HepG2 (cell line): ENCODE results near the gene SLC19A1. TPM values are rescaled to one million over a fixed set of nuclear protein-coding genes. Genes with fewer than 3 reads are reported as not detected.

Source experiments
- DR1 ChIP-seq: sonication (generic); formaldehyde crosslinking; IDR thresholded peaks from 2 replicates; pipeline ENCODE4 v1.8.0; 2021; ENCODE audit warnings: mild to moderate bottlenecking, missing genetic modification reagents, inconsistent platforms
- GATA4 ChIP-seq: sonication (generic); IDR thresholded peaks from 2 replicates; pipeline ENCODE4 v1.6.1; 2016; ENCODE audit warnings: antibody characterized with exemption, low read depth, borderline replicate concordance
- GATAD1 ChIP-seq: IDR thresholded peaks from 2 replicates; pipeline ENCODE4 v1.6.1; 2016; ENCODE audit warnings: missing genetic modification reagents, missing compliant biosample characterization
- MATR3 ChIP-seq: sonication (generic); formaldehyde crosslinking; IDR thresholded peaks from 2 replicates; pipeline ENCODE4 v1.4.0; 2020; ENCODE audit warnings: missing genetic modification reagents
- MAZ ChIP-seq, 2 experiments: sonication (generic) in 1 of 2; formaldehyde crosslinking in 1 of 2; IDR thresholded peaks; 2 replicates each; pipeline versions ENCODE4 v1.5.0 to v1.6.1; 2012 to 2020; ENCODE audit warnings: low read depth in 2 of 2, mild to moderate bottlenecking in 2 of 2, borderline replicate concordance in 1 of 2, improper control_type of control experiment in 1 of 2, low read length in 1 of 2, missing genetic modification reagents in 1 of 2, moderate library complexity in 1 of 2
- MED1 ChIP-seq: sonication (generic); formaldehyde crosslinking; IDR thresholded peaks from 2 replicates; pipeline ENCODE4 v1.4.0; 2020; ENCODE audit warnings: missing genetic modification reagents
- MLLT10 ChIP-seq: sonication (generic); formaldehyde crosslinking; IDR thresholded peaks from 2 replicates; pipeline ENCODE4 v1.4.0; 2020; ENCODE audit warnings: missing genetic modification reagents
- SCMH1 ChIP-seq: sonication (generic); formaldehyde crosslinking; IDR thresholded peaks from 2 replicates; pipeline ENCODE4 v1.9.0; 2021; ENCODE audit warnings: missing genetic modification reagents, mild to moderate bottlenecking, borderline replicate concordance
- SMARCC2 ChIP-seq: fragments of 450-650 bp; IDR thresholded peaks from 2 replicates; pipeline ENCODE4 v1.6.1; 2017; ENCODE audit warnings: antibody characterized with exemption, mild to moderate bottlenecking
- SOX13 ChIP-seq, 3 experiments: fragments of 450-650 bp in 1 of 3; sonication (generic) in 1 of 3; formaldehyde crosslinking in 1 of 3; IDR thresholded peaks in 2 of 3; conservative IDR thresholded peaks in 1 of 3; 2 replicates each; pipeline versions ENCODE4 v1.5.0 to v1.6.1; 2016 to 2020; ENCODE audit warnings: antibody characterized with exemption in 1 of 3, mild to moderate bottlenecking in 1 of 3, missing compliant biosample characterization in 1 of 3, missing genetic modification reagents in 1 of 3, moderate library complexity in 1 of 3
- SUZ12 ChIP-seq: fragments of 150-350 bp; IDR thresholded peaks from 2 replicates; pipeline ENCODE4 v1.6.1; 2014; ENCODE audit warnings: low read depth, low read length
- TEAD2 ChIP-seq: sonication (generic); formaldehyde crosslinking; IDR thresholded peaks from 2 replicates; pipeline ENCODE4 v1.9.0; 2021; ENCODE audit warnings: missing genetic modification reagents
- ZEB1 ChIP-seq: IDR thresholded peaks from 2 replicates; pipeline ENCODE4 v1.6.1; 2012; ENCODE audit warnings: mild to moderate bottlenecking, low read depth, inconsistent platforms; ENCODE audit not compliant: insufficient replicate concordance
- ZNF343 ChIP-seq: sonication (generic); formaldehyde crosslinking; IDR thresholded peaks from 2 replicates; pipeline ENCODE4 v1.4.0; 2020; ENCODE audit warnings: mild to moderate bottlenecking, missing genetic modification reagents
- ZNF552 ChIP-seq: sonication (generic); formaldehyde crosslinking; IDR thresholded peaks from 2 replicates; pipeline ENCODE4 v1.9.0; 2022; ENCODE audit warnings: missing genetic modification reagents, mild to moderate bottlenecking, borderline replicate concordance
- ZNF557 ChIP-seq: sonication (generic); formaldehyde crosslinking; IDR thresholded peaks from 2 replicates; pipeline ENCODE4 v1.4.0; 2020; ENCODE audit warnings: missing genetic modification reagents
- ZNF83 ChIP-seq: sonication (generic); formaldehyde crosslinking; IDR thresholded peaks from 2 replicates; pipeline ENCODE4 v1.4.0; 2020; ENCODE audit warnings: missing genetic modification reagents, mild to moderate bottlenecking, borderline replicate concordance
- polyA plus RNA-seq, 8 experiments: library from polyadenylated mRNA; depleted of rRNA in 3 of 8; stranded (reverse) in 7 of 8; unstranded in 1 of 8; fragments of >200 nt; fragmentation: Illumina TruSeq in 4 of 8; extraction: Trizol in 4 of 8; gene quantifications; 2 replicates each; pipeline versions ENCODE4 v1.2.1 to v1.2.3, GENCODE V29; 2011 to 2016; ENCODE audit warnings: low read depth in 4 of 8, missing spikeins in 1 of 8, mixed read lengths in 1 of 8; ENCODE audit not compliant: insufficient read depth in 1 of 8
- total RNA-seq, 5 experiments: library from RNA; depleted of rRNA; stranded (reverse); fragments of >200 nt; fragmentation: Illumina TruSeq; extraction: Trizol; gene quantifications; 2 replicates each; pipeline ENCODE4 v1.2.3, GENCODE V29; 2016; ENCODE audit warnings: low read depth in 1 of 5
- TF ChIP-seq, protein P1 (sequence below): sonication (generic); formaldehyde crosslinking; IDR thresholded peaks from 2 replicates; pipeline ENCODE4 v1.4.0; 2020; ENCODE audit warnings: mild to moderate bottlenecking, missing genetic modification reagents
- TF ChIP-seq, protein P2 (sequence below): sonication (generic); formaldehyde crosslinking; IDR thresholded peaks from 2 replicates; pipeline ENCODE4 v1.8.1; 2022; ENCODE audit warnings: low read depth, mild to moderate bottlenecking, missing genetic modification reagents
- TF ChIP-seq, protein P3 (sequence below): IDR thresholded peaks from 2 replicates; pipeline ENCODE4 v1.6.1; 2012; ENCODE audit warnings: inconsistent platforms
- TF ChIP-seq, protein P4 (sequence below): sonication (generic); formaldehyde crosslinking; IDR thresholded peaks from 2 replicates; pipeline ENCODE4 v1.8.1; 2023; ENCODE audit warnings: mild to moderate bottlenecking, missing genetic modification reagents

The SLC19A1 gene
- total and polyA plus RNA-seq, 2 of the 13 experiments (the other 11 are each of a cell fraction or from before 2014, with no cell fraction given): 21.8 to 23.0 TPM

DNA sequence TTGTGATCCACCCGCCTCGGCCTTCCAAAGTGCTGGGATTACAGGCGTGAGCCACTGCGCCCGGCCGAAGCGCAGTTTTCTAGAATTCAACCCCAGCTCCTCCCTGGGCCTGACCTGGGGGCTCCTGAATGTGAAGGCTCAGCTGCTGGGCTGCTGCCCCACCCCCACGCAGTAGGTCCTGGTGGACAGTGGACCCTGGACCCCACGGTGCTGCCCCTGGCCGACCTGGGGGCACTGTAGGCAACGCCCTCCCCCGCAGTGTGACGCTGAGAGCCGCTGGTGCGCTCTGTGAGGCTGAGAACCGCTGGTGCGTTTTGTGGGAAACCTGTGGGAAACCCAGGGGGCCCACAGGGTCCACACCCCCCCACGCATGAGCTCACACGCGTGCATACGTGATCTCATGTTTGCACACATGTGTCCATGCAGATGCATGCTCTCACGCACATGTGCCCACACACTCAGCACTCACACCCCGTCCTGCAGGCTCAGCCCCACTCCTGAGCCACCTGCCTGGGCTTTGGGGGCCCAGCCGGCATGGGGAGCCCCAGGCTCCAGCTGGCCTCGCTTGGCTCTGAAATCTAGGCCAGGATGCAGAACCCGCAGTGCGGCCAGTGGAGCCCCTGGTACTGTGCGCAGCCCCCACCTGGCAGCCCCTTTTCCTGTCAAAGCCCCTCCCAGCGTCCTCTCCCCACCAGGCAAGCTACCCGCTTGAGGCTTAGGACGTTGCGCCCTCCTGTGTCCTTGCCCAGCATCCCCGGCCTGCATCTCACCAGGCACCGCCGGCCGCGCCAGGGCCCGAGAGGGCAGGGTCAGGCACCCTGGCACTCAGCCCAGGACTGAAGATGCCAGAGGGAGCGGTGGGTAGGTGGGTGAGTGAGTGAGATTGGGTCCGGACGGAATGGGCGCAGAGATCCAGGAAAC lies 69.5 kb downstream of the SLC19A1 start (continued):
- TF ChIP-seq ZNF552 (CRISPR knock-in tag) (no peak), SUZ12 (no peak), SCMH1 (CRISPR knock-in tag) (no peak), MATR3 (CRISPR knock-in tag) (no peak), GATAD1 (CRISPR knock-in tag) (no peak), SOX13 (IDR thresholded peaks at IDR 0.05) (no peak), SOX13 (CRISPR knock-in tag; conservative IDR thresholded peaks at IDR 0.05 in 1 of 2, IDR thresholded peaks at IDR 0.05 in 1 of 2) (peak in 1 of 2 experiments; percentile 57; a peak in 2 of 4 replicates), MED1 (peak; percentile 83), ZEB1 (no peak), DR1 (no peak), MAZ (IDR thresholded peaks at IDR 0.05; ENCODE audit: borderline replicate concordance, low read depth, low read length) (no peak), MAZ (CRISPR knock-in tag; IDR thresholded peaks at IDR 0.05; ENCODE audit: low read depth) (peak; percentile 73), TEAD2 (CRISPR knock-in tag) (no peak), ZNF343 (CRISPR knock-in tag) (no peak), MLLT10 (CRISPR knock-in tag) (no peak), ZNF557 (CRISPR knock-in tag) (no peak), SMARCC2 (no peak), GATA4 (peak; percentile 33; the same call in 1 of the 2 replicates), ZNF83 (no peak)
- TF ChIP-seq, protein P1, sequence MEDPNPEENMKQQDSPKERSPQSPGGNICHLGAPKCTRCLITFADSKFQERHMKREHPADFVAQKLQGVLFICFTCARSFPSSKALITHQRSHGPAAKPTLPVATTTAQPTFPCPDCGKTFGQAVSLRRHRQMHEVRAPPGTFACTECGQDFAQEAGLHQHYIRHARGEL (CRISPR knock-in tag): no peak
- TF ChIP-seq, protein P2, sequence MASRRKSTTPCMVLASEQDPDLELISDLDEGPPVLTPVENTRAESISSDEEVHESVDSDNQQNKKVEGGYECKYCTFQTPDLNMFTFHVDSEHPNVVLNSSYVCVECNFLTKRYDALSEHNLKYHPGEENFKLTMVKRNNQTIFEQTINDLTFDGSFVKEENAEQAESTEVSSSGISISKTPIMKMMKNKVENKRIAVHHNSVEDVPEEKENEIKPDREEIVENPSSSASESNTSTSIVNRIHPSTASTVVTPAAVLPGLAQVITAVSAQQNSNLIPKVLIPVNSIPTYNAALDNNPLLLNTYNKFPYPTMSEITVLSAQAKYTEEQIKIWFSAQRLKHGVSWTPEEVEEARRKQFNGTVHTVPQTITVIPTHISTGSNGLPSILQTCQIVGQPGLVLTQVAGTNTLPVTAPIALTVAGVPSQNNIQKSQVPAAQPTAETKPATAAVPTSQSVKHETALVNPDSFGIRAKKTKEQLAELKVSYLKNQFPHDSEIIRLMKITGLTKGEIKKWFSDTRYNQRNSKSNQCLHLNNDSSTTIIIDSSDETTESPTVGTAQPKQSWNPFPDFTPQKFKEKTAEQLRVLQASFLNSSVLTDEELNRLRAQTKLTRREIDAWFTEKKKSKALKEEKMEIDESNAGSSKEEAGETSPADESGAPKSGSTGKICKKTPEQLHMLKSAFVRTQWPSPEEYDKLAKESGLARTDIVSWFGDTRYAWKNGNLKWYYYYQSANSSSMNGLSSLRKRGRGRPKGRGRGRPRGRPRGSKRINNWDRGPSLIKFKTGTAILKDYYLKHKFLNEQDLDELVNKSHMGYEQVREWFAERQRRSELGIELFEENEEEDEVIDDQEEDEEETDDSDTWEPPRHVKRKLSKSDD (CRISPR knock-in tag): peak; percentile 88
- TF ChIP-seq, protein P3, sequence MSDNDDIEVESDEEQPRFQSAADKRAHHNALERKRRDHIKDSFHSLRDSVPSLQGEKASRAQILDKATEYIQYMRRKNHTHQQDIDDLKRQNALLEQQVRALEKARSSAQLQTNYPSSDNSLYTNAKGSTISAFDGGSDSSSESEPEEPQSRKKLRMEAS: no peak
- TF ChIP-seq, protein P4, sequence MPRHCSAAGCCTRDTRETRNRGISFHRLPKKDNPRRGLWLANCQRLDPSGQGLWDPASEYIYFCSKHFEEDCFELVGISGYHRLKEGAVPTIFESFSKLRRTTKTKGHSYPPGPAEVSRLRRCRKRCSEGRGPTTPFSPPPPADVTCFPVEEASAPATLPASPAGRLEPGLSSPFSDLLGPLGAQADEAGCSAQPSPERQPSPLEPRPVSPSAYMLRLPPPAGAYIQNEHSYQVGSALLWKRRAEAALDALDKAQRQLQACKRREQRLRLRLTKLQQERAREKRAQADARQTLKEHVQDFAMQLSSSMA (CRISPR knock-in tag): no peak
